ENCODE measurements around the gene GSTM4. TPM values are rescaled to one million over a fixed set of nuclear protein-coding genes. Genes with fewer than 3 reads are reported as not detected.

The GSTM4 gene
- total RNA-seq, 3 donors from 2014 or later (not counting 1 experiment from before 2014, with no cell fraction given) = 20.5 to 48.8 (median 47.1) TPM

GRCh38 chr1:109628540-109629321 is 27.2 kb upstream of the GSTM4 start:
- peak in 1 of 2 donors; percentile 6 for DNase-seq
- no peak overlapping the region for H3K4me3 Mint-ChIP-seq
- peaks cover 56% of the 10 kb centered on the region for H3K36me3 ChIP-seq (ENCODE audit: control insufficient read depth, insufficient read depth, low read length)
- no peak overlapping the region for H3K27ac ChIP-seq (ENCODE audit: low read length)
- TF ChIP-seq CTCF (IDR thresholded peaks at IDR 0.05) = no peak
- ATAC-seq = no peak
- H3K9me3 Mint-ChIP-seq = no peaks in the 10 kb centered on the region
- no peaks in the 10 kb centered on the region for H3K27me3 Mint-ChIP-seq (ENCODE audit: low read depth in 2 of 2)
- peak overlapping the region in 1 of 2 donors; percentile 35 for H3K27ac Mint-ChIP-seq
- H3K4me1 Mint-ChIP-seq = peaks cover 7 to 18% of the 10 kb centered on the region in 2 donors
- no peaks in the 10 kb centered on the region for H3K27me3 ChIP-seq (ENCODE audit: control insufficient read depth, insufficient read depth, low read length)
- peaks cover 12% of the 10 kb centered on the region for H3K4me1 ChIP-seq (ENCODE audit: control insufficient read depth, insufficient read depth, low read length)
- no peaks in the 10 kb centered on the region for H3K9me3 ChIP-seq (ENCODE audit: control insufficient read depth, insufficient read depth, low read length)
- H3K4me3 ChIP-seq (ENCODE audit: low read length) = no peak overlapping the region
- 94% methylated on average over 23 of the region's 23 CpGs for WGBS (ENCODE audit: insufficient coverage)
- intact Hi-C loops (cut with micrococcal nuclease) = no loop called here
- no peaks in the 10 kb centered on the region for H3K36me3 Mint-ChIP-seq

GRCh38 chr1:109629372-109630030 is 26.4 kb upstream of the GSTM4 start:
- peaks cover 4% of the 10 kb centered on the region for H3K4me1 ChIP-seq (ENCODE audit: control insufficient read depth, insufficient read depth, low read length)
- no peak overlapping the region for H3K27ac ChIP-seq (ENCODE audit: low read length)
- Mint-ChIP-seq H3K27me3 (ENCODE audit: low read depth in 2 of 2) (no peaks in the 10 kb centered on the region), H3K4me3 (no peak overlapping the region), H3K27ac (peak overlapping the region in 1 of 2 donors; percentile 35), H3K9me3 (no peaks in the 10 kb centered on the region), H3K4me1 (peaks cover 3 to 10% of the 10 kb centered on the region in 2 donors), H3K36me3 (no peaks in the 10 kb centered on the region)
- no peaks in the 10 kb centered on the region for H3K9me3 ChIP-seq (ENCODE audit: control insufficient read depth, insufficient read depth, low read length)
- no peak overlapping the region for H3K4me3 ChIP-seq (ENCODE audit: low read length)
- DNase-seq = peak in 1 of 2 donors; percentile 6
- no peak for ATAC-seq
- intact Hi-C loops (cut with micrococcal nuclease) = no loop called here
- TF ChIP-seq CTCF (IDR thresholded peaks at IDR 0.05) = no peak
- H3K36me3 ChIP-seq (ENCODE audit: control insufficient read depth, insufficient read depth, low read length) = peaks cover 56% of the 10 kb centered on the region
- WGBS (ENCODE audit: insufficient coverage) = 85% methylated on average over 10 of the region's 10 CpGs
- H3K27me3 ChIP-seq (ENCODE audit: control insufficient read depth, insufficient read depth, low read length) = no peaks in the 10 kb centered on the region

DNA sequence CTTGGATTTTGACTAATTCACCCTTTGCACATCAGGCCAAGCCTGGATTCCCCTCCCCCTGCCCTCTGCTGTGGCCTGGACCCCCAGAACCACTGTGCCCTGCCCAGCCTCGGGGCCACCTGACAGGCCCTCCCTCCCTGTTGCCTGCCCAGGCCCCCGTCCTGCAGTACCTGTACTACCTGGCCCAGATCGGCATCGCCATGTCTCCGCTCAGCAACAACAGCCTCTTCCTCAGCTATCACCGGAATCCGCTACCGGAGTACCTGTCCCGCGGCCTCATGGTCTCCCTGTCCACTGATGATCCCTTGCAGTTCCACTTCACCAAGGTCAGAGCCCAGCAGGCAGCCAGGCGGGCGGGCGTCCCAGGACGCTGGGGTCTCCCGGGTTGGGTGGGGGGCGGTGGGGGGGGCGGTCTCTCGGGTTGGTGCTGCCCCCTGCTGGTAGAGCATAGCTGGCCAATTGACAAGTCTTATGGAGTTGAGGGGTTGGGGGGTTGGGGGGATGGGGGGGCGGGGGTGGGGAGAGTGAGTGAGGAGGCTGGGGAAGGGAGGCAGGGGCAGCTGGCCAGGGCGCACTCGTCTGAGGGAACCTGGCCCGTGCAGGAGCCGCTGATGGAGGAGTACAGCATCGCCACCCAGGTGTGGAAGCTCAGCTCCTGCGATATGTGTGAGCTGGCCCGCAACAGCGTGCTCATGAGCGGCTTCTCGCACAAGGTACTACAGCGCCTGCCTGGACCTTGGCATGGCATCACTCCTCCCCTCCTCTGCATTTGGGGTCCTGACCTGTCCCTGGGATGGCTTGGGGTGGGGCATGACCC is 25.6 kb upstream of the GSTM4 start:
- ATAC-seq = no peak
- peak overlapping the region in 1 of 2 donors; percentile 36 for H3K27ac Mint-ChIP-seq

More for the DNA sequence above, 25.6 kb upstream of the GSTM4 start:
- peaks cover 4 to 7% of the 10 kb centered on the region in 2 donors for H3K4me1 Mint-ChIP-seq
- no peaks in the 10 kb centered on the region for H3K27me3 Mint-ChIP-seq (ENCODE audit: low read depth in 2 of 2)
- Histone ChIP-seq H3K4me1 (ENCODE audit: control insufficient read depth, insufficient read depth, low read length) (peaks cover 3% of the 10 kb centered on the region), H3K36me3 (ENCODE audit: control insufficient read depth, insufficient read depth, low read length) (peaks cover 56% of the 10 kb centered on the region), H3K4me3 (ENCODE audit: low read length) (no peak overlapping the region), H3K27ac (ENCODE audit: low read length) (no peak overlapping the region), H3K9me3 (ENCODE audit: control insufficient read depth, insufficient read depth, low read length) (no peaks in the 10 kb centered on the region), H3K27me3 (ENCODE audit: control insufficient read depth, insufficient read depth, low read length) (no peaks in the 10 kb centered on the region)
- H3K9me3 Mint-ChIP-seq = no peaks in the 10 kb centered on the region
- intact Hi-C loops (cut with micrococcal nuclease) = no loop called here
- H3K4me3 Mint-ChIP-seq = no peak overlapping the region
- DNase-seq = peak; percentile 22 to 70
- TF ChIP-seq CTCF (IDR thresholded peaks at IDR 0.05) = peak; percentile 16
- H3K36me3 Mint-ChIP-seq = no peaks in the 10 kb centered on the region
- WGBS (ENCODE audit: insufficient coverage) = 96% methylated on average over 21 of the region's 30 CpGs
